SIG-M5 treated with dmso at 0.1 percent for 504 hours (cell line): Measurements from ENCODE around the gene SDC3.

Source experiments
- DNase-seq: peaks from one replicate; lab custom pipeline; 2025; ENCODE audit not compliant: unreplicated experiment; lab: John Stamatoyannopoulos, UW

SDC3 gene

GRCh38 chr1:30928789-30929134 is 20.2 kb upstream of the SDC3 start:
- DNase-seq = no peak

GRCh38 chr1:30928171-30928570 is 19.6 kb upstream of the SDC3 start:
- DNase-seq = no peak

- no peak for DNase-seq
These were observed 18.9 kb upstream of the SDC3 start for GRCh38 chr1:30927448-30927847.

- no peak for DNase-seq
These were observed 15.0 kb upstream of the SDC3 start for GRCh38 chr1:30923597-30923996.

- no peak for DNase-seq
These were observed 12.3 kb upstream of the SDC3 start for GRCh38 chr1:30920827-30921226.

GRCh38 chr1:30919025-30919881 is 10.7 kb upstream of the SDC3 start:
- peak; percentile 27 for DNase-seq

GRCh38 chr1:30916296-30916695 is 7.7 kb upstream of the SDC3 start:
- no peak for DNase-seq

GRCh38 chr1:30915491-30916230 is 7.1 kb upstream of the SDC3 start:
- no peak for DNase-seq

GRCh38 chr1:30914931-30915330 is 6.4 kb upstream of the SDC3 start:
- no peak for DNase-seq

GRCh38 chr1:30914587-30914922 is 6.0 kb upstream of the SDC3 start:
- DNase-seq = no peak

GRCh38 chr1:30912913-30913652 is 4.5 kb upstream of the SDC3 start:
- DNase-seq = peak; percentile 44

GRCh38 chr1:30912224-30912623 is 3.7 kb upstream of the SDC3 start:
- no peak for DNase-seq

GRCh38 chr1:30911059-30911954 is 2.7 kb upstream of the SDC3 start:
- peak; percentile 54 for DNase-seq

- DNase-seq = no peak
These were observed 959 bp upstream of the SDC3 start for GRCh38 chr1:30909365-30910068.

GRCh38 chr1:30908316-30908695 is 252 bp downstream of the SDC3 start:
- DNase-seq = no peak

- DNase-seq = no peak
These were observed 860 bp downstream of the SDC3 start for GRCh38 chr1:30907481-30908315.

GRCh38 chr1:30906631-30907441 is 1.7 kb downstream of the SDC3 start:
- no peak for DNase-seq

GRCh38 chr1:30905916-30906620 is 2.5 kb downstream of the SDC3 start:
- DNase-seq = no peak
